TTC549 (cell line): ENCODE results near the gene MYO3B.
A peak's percentile ranks its signal among the peaks of the same experiment; 100 is the strongest.
"Not testable (repeated sequence)": the region's sequence is repeated elsewhere in the genome, so short reads cannot be mapped to it uniquely, and the experiment has no call there.

Experiments used
- FAIRE-seq: peaks from 2 replicates; lab custom pipeline; 2012; peaks lifted over from hg19 to GRCh38; lab: Jason Lieb, UNC

The MYO3B gene

GRCh38 chr2:170344663-170345346 is 166.9 kb downstream of the MYO3B start:
- FAIRE-seq, result no peak

- FAIRE-seq, result no peak
These were observed 167.7 kb downstream of the MYO3B start for GRCh38 chr2:170345607-170346006.

- FAIRE-seq, result not testable (repeated sequence)
These were observed 171.3 kb downstream of the MYO3B start for GRCh38 chr2:170349269-170349668.

GRCh38 chr2:170350929-170351826 is 173.2 kb downstream of the MYO3B start:
- FAIRE-seq, result no peak

- FAIRE-seq, result no peak
These were observed 175.8 kb downstream of the MYO3B start for GRCh38 chr2:170353723-170354122.

GRCh38 chr2:170354388-170354787 is 176.4 kb downstream of the MYO3B start:
- FAIRE-seq, result no peak

- no peak for FAIRE-seq
These were observed 177.2 kb downstream of the MYO3B start for GRCh38 chr2:170354855-170355780.

GRCh38 chr2:170359466-170359865 is 181.5 kb downstream of the MYO3B start:
- no peak for FAIRE-seq

GRCh38 chr2:170360546-170361089 is 182.7 kb downstream of the MYO3B start:
- no peak for FAIRE-seq

GRCh38 chr2:170361090-170361936 is 183.4 kb downstream of the MYO3B start:
- peak; percentile 69 for FAIRE-seq

- no peak for FAIRE-seq
These were observed 184.4 kb downstream of the MYO3B start for GRCh38 chr2:170362313-170362870.

GRCh38 chr2:170362871-170363631 is 185.1 kb downstream of the MYO3B start:
- FAIRE-seq, result no peak

- no peak for FAIRE-seq
These were observed 187.1 kb downstream of the MYO3B start for GRCh38 chr2:170365003-170365402.

- no peak for FAIRE-seq
These were observed 187.7 kb downstream of the MYO3B start for GRCh38 chr2:170365686-170366085.

GRCh38 chr2:170368370-170368769 is 190.4 kb downstream of the MYO3B start:
- no peak for FAIRE-seq

- FAIRE-seq, result no peak
These were observed 191.3 kb downstream of the MYO3B start for GRCh38 chr2:170369228-170369627.

GRCh38 chr2:170369894-170370293 is 191.9 kb downstream of the MYO3B start:
- FAIRE-seq, result peak; percentile 88

GRCh38 chr2:170371231-170371998 is 193.5 kb downstream of the MYO3B start:
- no peak for FAIRE-seq

GRCh38 chr2:170375192-170375591 is 197.2 kb downstream of the MYO3B start:
- no peak for FAIRE-seq
